Natural killer cell (primary cell): ENCODE results near the gene BCAS1. TPM values are rescaled to one million over a fixed set of nuclear protein-coding genes. Genes with fewer than 3 reads are reported as not detected.

Experiments
- ATAC-seq, 3 donors: fragments of 150-1000 bp in 2 of 3; fragments of 200-7000 bp in 1 of 3; cut with Tn5 transposase; 1 replicate in 1 of 3; 2 replicates in 2 of 3; pipeline ENCODE4 v1.10.0; 2021; ENCODE audit warnings: mild to moderate bottlenecking in 2 of 3, moderate library complexity in 2 of 3
- DNase-seq, 2 donors: peaks; one replicate each; pipeline versions ENCODE4 v3.0.0 to v3.0.0-alpha.2; 2013 to 2021; ENCODE audit warnings: mixed read lengths in 1 of 2
- H3K27ac ChIP-seq: one replicate; pipeline ENCODE4 v1.5.1; 2013; ENCODE audit warnings: mild to moderate bottlenecking, low read length
- H3K27me3 ChIP-seq: one replicate; pipeline ENCODE4 v1.6.1; 2013; ENCODE audit warnings: low read length; ENCODE audit not compliant: control insufficient read depth, insufficient read depth
- H3K36me3 ChIP-seq: one replicate; pipeline ENCODE4 v1.6.1; 2013; ENCODE audit warnings: low read length; ENCODE audit not compliant: control insufficient read depth, insufficient read depth
- H3K4me1 ChIP-seq: one replicate; pipeline ENCODE4 v1.6.1; 2013; ENCODE audit warnings: low read length; ENCODE audit not compliant: control insufficient read depth, insufficient read depth
- H3K4me3 ChIP-seq: one replicate; pipeline ENCODE4 v1.5.1; 2013; ENCODE audit warnings: low read length
- H3K9me3 ChIP-seq: one replicate; pipeline ENCODE4 v1.6.1; 2013; ENCODE audit warnings: low read length; ENCODE audit not compliant: control insufficient read depth, insufficient read depth
- H3K27ac Mint-ChIP-seq, 2 donors: one replicate each; pipeline ENCODE4 v1.8.0; 2022; ENCODE audit warnings: mild to moderate bottlenecking in 2 of 2, mixed read lengths in 2 of 2, moderate library complexity in 1 of 2
- H3K27me3 Mint-ChIP-seq, 2 donors: one replicate each; pipeline ENCODE4 v1.8.0; 2022; ENCODE audit warnings: low read depth in 2 of 2, mixed read lengths in 2 of 2
- H3K36me3 Mint-ChIP-seq: one replicate; pipeline ENCODE4 v1.8.0; 2022; ENCODE audit warnings: mixed read lengths
- H3K4me1 Mint-ChIP-seq, 2 donors: one replicate each; pipeline ENCODE4 v1.8.0; 2022; ENCODE audit warnings: mixed read lengths in 2 of 2
- H3K4me3 Mint-ChIP-seq: one replicate; pipeline ENCODE4 v1.8.0; 2022; ENCODE audit warnings: mild to moderate bottlenecking, moderate library complexity, mixed read lengths
- H3K9me3 Mint-ChIP-seq, 2 donors: one replicate each; pipeline ENCODE4 v1.8.0; 2022; ENCODE audit warnings: mixed read lengths in 2 of 2
- CTCF ChIP-seq: fragments of 200-600 bp; IDR thresholded peaks from one replicate; pipeline ENCODE4 v1.8.0; 2022; ENCODE audit warnings: antibody characterized with exemption
- WGBS: methylation state at CpG from one replicate; pipeline ENCODE4 v1.1.7; 2013; ENCODE audit warnings: missing lambda C conversion rate; ENCODE audit not compliant: insufficient coverage; 5-methylcytosine and 5-hydroxymethylcytosine counted together
- intact Hi-C: fragments of 100-400 bp; cut with micrococcal nuclease; formaldehyde crosslinking; loops from one replicate; pipeline ENCODE4 v1.14.2; 2022
- total RNA-seq, 4 donors: library from RNA; stranded (reverse); fragments of 120-200 nt in 1 of 4; gene quantifications; one replicate each; pipeline versions ENCODE4 v1.2.3 to v1.2.4, GENCODE V29; 2013 to 2022

The BCAS1 gene
- total RNA-seq, 3 donors from 2014 or later (not counting 1 experiment from before 2014, with no cell fraction given) = 0.31 to 1.2 (median 0.68) TPM

- Mint-ChIP-seq H3K9me3 (no peaks in the 10 kb centered on the region), H3K27ac (peak overlapping the region in 1 of 2 donors; percentile 45), H3K36me3 (no peaks in the 10 kb centered on the region), H3K27me3 (no peaks in the 10 kb centered on the region), H3K4me1 (peaks cover 15 to 26% of the 10 kb centered on the region in 2 donors), H3K4me3 (no peak overlapping the region)
- no peak for TF ChIP-seq CTCF
- intact Hi-C loops = no loop called here
- no peaks in the 10 kb centered on the region for H3K9me3 ChIP-seq
- peaks cover 23% of the 10 kb centered on the region for H3K4me1 ChIP-seq
- no peak overlapping the region for H3K4me3 ChIP-seq
- DNase-seq (no peak), ATAC-seq (no peak)
- H3K27me3 ChIP-seq = no peaks in the 10 kb centered on the region
- H3K36me3 ChIP-seq = no peaks in the 10 kb centered on the region
- no peak overlapping the region for H3K27ac ChIP-seq
Observed at GRCh38 chr20:53918020-53918311, 152.4 kb downstream of the BCAS1 start.

DNA sequence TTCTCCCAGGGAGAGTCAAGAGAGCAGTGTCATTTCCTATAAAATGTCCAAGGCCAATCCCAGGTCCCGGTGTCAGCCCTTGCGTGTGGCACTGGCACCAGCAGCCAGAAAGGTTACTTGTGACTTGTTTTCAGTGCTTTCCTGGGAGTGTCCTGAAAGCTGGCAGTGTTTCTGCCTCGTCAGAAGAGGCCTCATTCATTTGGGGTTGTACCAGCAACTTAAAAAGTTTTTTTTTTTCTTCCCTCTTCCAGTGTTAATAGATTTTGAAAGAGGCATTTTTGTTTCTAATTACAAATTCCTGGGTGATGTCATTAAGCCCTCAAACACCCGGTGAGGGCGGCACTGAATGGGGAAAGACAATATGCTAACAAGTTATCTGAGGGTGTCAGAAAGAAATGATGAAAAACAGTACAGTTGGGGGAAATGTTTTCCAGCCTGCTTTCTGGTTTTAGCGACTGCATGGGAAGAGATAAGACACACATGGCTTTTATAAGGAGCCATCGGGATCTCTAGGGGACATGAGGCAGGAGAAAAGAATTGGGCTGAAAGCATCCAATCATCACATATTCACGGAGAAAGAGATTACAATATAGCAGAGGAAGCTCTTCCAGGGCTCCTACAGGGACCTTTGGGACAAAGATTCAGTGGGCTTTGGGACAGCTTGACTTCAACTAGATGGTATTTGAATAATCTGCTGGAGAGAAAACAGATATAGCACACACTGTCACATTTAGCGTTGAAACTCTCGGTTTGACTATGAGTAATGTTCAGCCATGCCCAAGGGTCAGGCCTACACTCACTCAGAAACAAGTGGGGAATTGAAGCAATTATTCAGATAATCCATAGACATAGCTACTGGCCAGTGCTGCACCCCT, 153.0 kb downstream of the BCAS1 start:
- no peak for ATAC-seq
- H3K4me1 ChIP-seq = peaks cover 23% of the 10 kb centered on the region
- Mint-ChIP-seq H3K27ac (peak overlapping the region; percentile 45 to 95), H3K4me3 (no peak overlapping the region), H3K9me3 (no peaks in the 10 kb centered on the region), H3K36me3 (no peaks in the 10 kb centered on the region), H3K4me1 (peaks cover 15 to 26% of the 10 kb centered on the region in 2 donors), H3K27me3 (no peaks in the 10 kb centered on the region)
- no peak for TF ChIP-seq CTCF
- intact Hi-C loops = no loop called here
- H3K4me3 ChIP-seq = no peak overlapping the region
- H3K27ac ChIP-seq = peak overlapping the region; percentile 1
- no peaks in the 10 kb centered on the region for H3K36me3 ChIP-seq
- no peaks in the 10 kb centered on the region for H3K9me3 ChIP-seq
- no peaks in the 10 kb centered on the region for H3K27me3 ChIP-seq
- WGBS = 62% methylated on average over 10 of the region's 10 CpGs
- DNase-seq = no peak

DNA sequence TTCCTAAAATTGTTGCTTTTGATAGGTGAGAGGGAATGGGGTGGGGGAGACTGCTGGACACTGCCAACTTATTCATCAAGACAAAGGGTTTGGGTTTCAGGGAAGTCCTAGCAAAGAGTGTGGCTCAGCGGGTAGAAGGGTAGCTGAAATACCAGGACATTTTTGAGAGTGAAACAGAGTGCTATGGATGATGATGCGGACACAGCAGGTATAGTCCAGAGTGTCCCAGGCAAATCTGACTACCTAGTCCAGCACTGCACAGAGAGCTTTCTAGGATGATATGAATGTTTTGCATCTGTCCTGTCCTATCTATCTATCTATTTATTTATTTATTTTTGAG, 154.3 kb downstream of the BCAS1 start:
- peak; percentile 6 to 13 (median 8) for ATAC-seq
- Histone ChIP-seq H3K9me3 (no peaks in the 10 kb centered on the region), H3K27ac (peak overlapping the region; percentile 63), H3K4me1 (peaks cover 23% of the 10 kb centered on the region), H3K27me3 (no peaks in the 10 kb centered on the region), H3K4me3 (peak overlapping the region; percentile 84), H3K36me3 (no peaks in the 10 kb centered on the region)
- no peak for TF ChIP-seq CTCF
- peak overlapping the region; percentile 99 for H3K4me3 Mint-ChIP-seq
- peak overlapping the region; percentile 93 to 95 for H3K27ac Mint-ChIP-seq
- no peaks in the 10 kb centered on the region for H3K36me3 Mint-ChIP-seq
- no peak for DNase-seq
- no peaks in the 10 kb centered on the region for H3K9me3 Mint-ChIP-seq
- H3K4me1 Mint-ChIP-seq = peaks cover 15 to 26% of the 10 kb centered on the region in 2 donors
- intact Hi-C loops = no loop called here
- 50% methylated on average over 2 of the region's 2 CpGs for WGBS
- no peaks in the 10 kb centered on the region for H3K27me3 Mint-ChIP-seq
